HCT116 (cell line): Measurements from ENCODE around the gene MPPED1.

Experiments used
- CEBPB ChIP-seq: IDR thresholded peaks from 2 replicates; pipeline ENCODE4 v1.6.1; 2012; ENCODE audit warnings: low read depth
- EZH2 ChIP-seq: fragments of 200-600 bp; sonication (generic); IDR thresholded peaks from 2 replicates; pipeline ENCODE4 v1.6.1; 2017; ENCODE audit warnings: antibody characterized with exemption, mixed run types
- MAX ChIP-seq: IDR thresholded peaks from 2 replicates; pipeline ENCODE4 v1.6.1; 2012
- POLR2A ChIP-seq: IDR thresholded peaks from 2 replicates; pipeline ENCODE4 v1.7.0; 2011; ENCODE audit warnings: borderline replicate concordance; ENCODE audit not compliant: insufficient read depth, insufficient read length; ENCODE audit errors: extremely low read depth
- POLR2AphosphoS5 ChIP-seq: IDR thresholded peaks from 2 replicates; pipeline ENCODE4 v1.6.1; 2011; ENCODE audit warnings: mild to moderate bottlenecking, low read depth, low read length, moderate library complexity
- SIN3A ChIP-seq: IDR thresholded peaks from 2 replicates; pipeline ENCODE4 v1.6.1; 2012; ENCODE audit warnings: low read depth
- SP1 ChIP-seq: IDR thresholded peaks from 2 replicates; pipeline ENCODE4 v1.6.1; 2012; ENCODE audit warnings: low read depth
- SRF ChIP-seq: IDR thresholded peaks from 2 replicates; pipeline ENCODE4 v1.6.1; 2012; ENCODE audit warnings: low read depth
- TCF7L2 ChIP-seq: IDR thresholded peaks from 2 replicates; pipeline ENCODE4 v1.7.0; 2011; ENCODE audit warnings: borderline replicate concordance, inconsistent platforms; ENCODE audit not compliant: insufficient read depth, insufficient read length; ENCODE audit errors: extremely low read depth
- TF ChIP-seq, protein P1 (sequence below), 3 experiments: fragments of 200-600 bp in 1 of 3; sonication (generic) in 1 of 3; IDR thresholded peaks in 2 of 3; conservative IDR thresholded peaks in 1 of 3; 2 replicates each; pipeline ENCODE4 v1.5.1; 2012 to 2017; ENCODE audit warnings: low read depth in 2 of 3, low read length in 2 of 3, antibody characterized with exemption in 1 of 3, borderline replicate concordance in 1 of 3, control low read depth in 1 of 3, mild to moderate bottlenecking in 1 of 3, mixed read lengths in 1 of 3, mixed run types in 1 of 3, moderate library complexity in 1 of 3; ENCODE audit not compliant: insufficient read depth in 1 of 3
- TF ChIP-seq, protein P2 (sequence below): IDR thresholded peaks from 2 replicates; pipeline ENCODE4 v1.6.1; 2012; ENCODE audit warnings: low read depth

DNA sequence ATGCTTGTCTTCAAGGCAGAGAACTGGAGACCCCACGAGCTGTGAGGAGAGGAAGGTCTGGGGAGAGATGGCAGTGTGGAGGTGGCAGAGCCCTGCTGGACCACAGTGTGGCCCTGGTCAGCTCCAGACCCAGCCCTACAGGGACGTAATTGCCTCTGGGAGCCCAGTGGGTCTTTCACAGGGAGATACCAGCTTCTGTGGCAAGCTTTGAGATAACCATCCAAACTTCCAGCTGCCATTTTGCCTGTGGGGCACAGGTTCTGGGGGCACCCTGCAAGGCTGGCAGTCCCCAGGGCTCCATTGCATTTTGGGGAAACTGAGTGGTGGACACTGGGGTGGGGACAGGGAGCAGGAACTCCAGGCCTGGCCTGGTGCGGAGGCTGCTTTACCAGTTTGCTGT is 10.2 kb upstream of the MPPED1 start:
- TF ChIP-seq, protein P1, sequence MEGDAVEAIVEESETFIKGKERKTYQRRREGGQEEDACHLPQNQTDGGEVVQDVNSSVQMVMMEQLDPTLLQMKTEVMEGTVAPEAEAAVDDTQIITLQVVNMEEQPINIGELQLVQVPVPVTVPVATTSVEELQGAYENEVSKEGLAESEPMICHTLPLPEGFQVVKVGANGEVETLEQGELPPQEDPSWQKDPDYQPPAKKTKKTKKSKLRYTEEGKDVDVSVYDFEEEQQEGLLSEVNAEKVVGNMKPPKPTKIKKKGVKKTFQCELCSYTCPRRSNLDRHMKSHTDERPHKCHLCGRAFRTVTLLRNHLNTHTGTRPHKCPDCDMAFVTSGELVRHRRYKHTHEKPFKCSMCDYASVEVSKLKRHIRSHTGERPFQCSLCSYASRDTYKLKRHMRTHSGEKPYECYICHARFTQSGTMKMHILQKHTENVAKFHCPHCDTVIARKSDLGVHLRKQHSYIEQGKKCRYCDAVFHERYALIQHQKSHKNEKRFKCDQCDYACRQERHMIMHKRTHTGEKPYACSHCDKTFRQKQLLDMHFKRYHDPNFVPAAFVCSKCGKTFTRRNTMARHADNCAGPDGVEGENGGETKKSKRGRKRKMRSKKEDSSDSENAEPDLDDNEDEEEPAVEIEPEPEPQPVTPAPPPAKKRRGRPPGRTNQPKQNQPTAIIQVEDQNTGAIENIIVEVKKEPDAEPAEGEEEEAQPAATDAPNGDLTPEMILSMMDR (IDR thresholded peaks at IDR 0.05 in 2 of 3, conservative IDR thresholded peaks at IDR 0.05 in 1 of 3; ENCODE audit: borderline replicate concordance in 1 of 3, insufficient read depth in 1 of 3, low read depth in 2 of 3, low read length in 2 of 3), result no peak
- TF ChIP-seq MAX (no peak), POLR2AphosphoS5 (no peak), POLR2A (no peak), TCF7L2 (no peak), SRF (no peak), EZH2 (no peak), CEBPB (no peak), SIN3A (no peak), SP1 (no peak)
- TF ChIP-seq, protein P2, sequence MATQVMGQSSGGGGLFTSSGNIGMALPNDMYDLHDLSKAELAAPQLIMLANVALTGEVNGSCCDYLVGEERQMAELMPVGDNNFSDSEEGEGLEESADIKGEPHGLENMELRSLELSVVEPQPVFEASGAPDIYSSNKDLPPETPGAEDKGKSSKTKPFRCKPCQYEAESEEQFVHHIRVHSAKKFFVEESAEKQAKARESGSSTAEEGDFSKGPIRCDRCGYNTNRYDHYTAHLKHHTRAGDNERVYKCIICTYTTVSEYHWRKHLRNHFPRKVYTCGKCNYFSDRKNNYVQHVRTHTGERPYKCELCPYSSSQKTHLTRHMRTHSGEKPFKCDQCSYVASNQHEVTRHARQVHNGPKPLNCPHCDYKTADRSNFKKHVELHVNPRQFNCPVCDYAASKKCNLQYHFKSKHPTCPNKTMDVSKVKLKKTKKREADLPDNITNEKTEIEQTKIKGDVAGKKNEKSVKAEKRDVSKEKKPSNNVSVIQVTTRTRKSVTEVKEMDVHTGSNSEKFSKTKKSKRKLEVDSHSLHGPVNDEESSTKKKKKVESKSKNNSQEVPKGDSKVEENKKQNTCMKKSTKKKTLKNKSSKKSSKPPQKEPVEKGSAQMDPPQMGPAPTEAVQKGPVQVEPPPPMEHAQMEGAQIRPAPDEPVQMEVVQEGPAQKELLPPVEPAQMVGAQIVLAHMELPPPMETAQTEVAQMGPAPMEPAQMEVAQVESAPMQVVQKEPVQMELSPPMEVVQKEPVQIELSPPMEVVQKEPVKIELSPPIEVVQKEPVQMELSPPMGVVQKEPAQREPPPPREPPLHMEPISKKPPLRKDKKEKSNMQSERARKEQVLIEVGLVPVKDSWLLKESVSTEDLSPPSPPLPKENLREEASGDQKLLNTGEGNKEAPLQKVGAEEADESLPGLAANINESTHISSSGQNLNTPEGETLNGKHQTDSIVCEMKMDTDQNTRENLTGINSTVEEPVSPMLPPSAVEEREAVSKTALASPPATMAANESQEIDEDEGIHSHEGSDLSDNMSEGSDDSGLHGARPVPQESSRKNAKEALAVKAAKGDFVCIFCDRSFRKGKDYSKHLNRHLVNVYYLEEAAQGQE, result no peak
